Body of pancreas (tissue), 4 donors: ENCODE measurements around the gene CRIP1. TPM values are rescaled to one million over a fixed set of nuclear protein-coding genes. Genes with fewer than 3 reads are reported as not detected.

Experiments
- ATAC-seq: fragments of 150-250 bp; one replicate; pipeline ENCODE4 v1.9.1; 2016
- DNase-seq, 4 donors: peaks; one replicate each; pipeline ENCODE4 v3.0.0-alpha.2; 2019
- H3K27ac ChIP-seq, 4 donors: fragments of 200-600 bp; sonication (generic); 1 replicate in 3 of 4; 2 replicates in 1 of 4; pipeline versions ENCODE4 v1.5.1 to v1.6.1; 2016 to 2019; ENCODE audit warnings: mild to moderate bottlenecking in 1 of 4, mixed read lengths in 1 of 4, moderate library complexity in 1 of 4
- H3K27me3 ChIP-seq, 2 donors: fragments of 200-600 bp; sonication (generic); one replicate each; pipeline ENCODE4 v1.6.0; 2016; ENCODE audit warnings: mild to moderate bottlenecking in 1 of 2
- H3K36me3 ChIP-seq, 2 donors: fragments of 200-600 bp; sonication (generic); replicated peaks in 1 of 2; 2 replicates each; pipeline ENCODE4 v1.5.1; 2016; ENCODE audit warnings: low read depth in 2 of 2; ENCODE audit not compliant: insufficient read depth in 1 of 2
- H3K4me1 ChIP-seq: fragments of 200-600 bp; sonication (generic); one replicate; pipeline ENCODE4 v1.6.0; 2016
- H3K4me3 ChIP-seq, 2 donors: fragments of 200-600 bp; sonication (generic); 1 replicate in 1 of 2; 2 replicates in 1 of 2; pipeline ENCODE4 v1.5.1; 2016 to 2019
- H3K9me3 ChIP-seq, 3 donors: fragments of 200-600 bp; sonication (generic); 1 replicate in 2 of 3; 2 replicates in 1 of 3; pipeline ENCODE4 v1.5.1; 2016
- POLR2A ChIP-seq, 3 donors: fragments of 450-650 bp; IDR thresholded peaks; one replicate each; pipeline ENCODE4 v1.6.1; 2016; ENCODE audit warnings: antibody characterized with exemption in 3 of 3, mild to moderate bottlenecking in 2 of 3
- WGBS, 2 donors: methylation state at CpG; one replicate each; pipeline ENCODE4 v1.1.5; 2017; 5-methylcytosine and 5-hydroxymethylcytosine counted together
- intact Hi-C: fragments of 100-400 bp; cut with DNase I; formaldehyde crosslinking; loops from one replicate; pipeline ENCODE4 v1.15.1; 2023
- total RNA-seq, 2 donors: library from RNA; depleted of rRNA; stranded (reverse); fragments of >200 nt; gene quantifications; one replicate each; pipeline ENCODE4 v1.1.0, GENCODE V29; 2016
- TF ChIP-seq, protein P1 (sequence below), 7 experiments: fragments of 450-650 bp in 4 of 7; fragments of 200-600 bp in 3 of 7; sonication (generic) in 3 of 7; IDR thresholded peaks; one replicate each; pipeline ENCODE4 v1.5.1; 2016 to 2019; ENCODE audit warnings: antibody characterized with exemption in 7 of 7

CRIP1 gene
- total RNA-seq, 2 donors from 2014 or later = 2.6 to 5.4 TPM

- peaks cover 80% of the 10 kb centered on the region for H3K4me1 ChIP-seq
- no peak for TF ChIP-seq POLR2A (IDR thresholded peaks at IDR 0.05)
- TF ChIP-seq, protein P1, sequence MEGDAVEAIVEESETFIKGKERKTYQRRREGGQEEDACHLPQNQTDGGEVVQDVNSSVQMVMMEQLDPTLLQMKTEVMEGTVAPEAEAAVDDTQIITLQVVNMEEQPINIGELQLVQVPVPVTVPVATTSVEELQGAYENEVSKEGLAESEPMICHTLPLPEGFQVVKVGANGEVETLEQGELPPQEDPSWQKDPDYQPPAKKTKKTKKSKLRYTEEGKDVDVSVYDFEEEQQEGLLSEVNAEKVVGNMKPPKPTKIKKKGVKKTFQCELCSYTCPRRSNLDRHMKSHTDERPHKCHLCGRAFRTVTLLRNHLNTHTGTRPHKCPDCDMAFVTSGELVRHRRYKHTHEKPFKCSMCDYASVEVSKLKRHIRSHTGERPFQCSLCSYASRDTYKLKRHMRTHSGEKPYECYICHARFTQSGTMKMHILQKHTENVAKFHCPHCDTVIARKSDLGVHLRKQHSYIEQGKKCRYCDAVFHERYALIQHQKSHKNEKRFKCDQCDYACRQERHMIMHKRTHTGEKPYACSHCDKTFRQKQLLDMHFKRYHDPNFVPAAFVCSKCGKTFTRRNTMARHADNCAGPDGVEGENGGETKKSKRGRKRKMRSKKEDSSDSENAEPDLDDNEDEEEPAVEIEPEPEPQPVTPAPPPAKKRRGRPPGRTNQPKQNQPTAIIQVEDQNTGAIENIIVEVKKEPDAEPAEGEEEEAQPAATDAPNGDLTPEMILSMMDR (IDR thresholded peaks at IDR 0.05) = no peak
- intact Hi-C loops = no loop called here
- peaks cover 0 to 21% of the 10 kb centered on the region in 2 donors for H3K27me3 ChIP-seq
- H3K36me3 ChIP-seq = no peaks in the 10 kb centered on the region
- H3K4me3 ChIP-seq = no peak overlapping the region
- 76 to 81% methylated on average over 15 to 19 of the region's 20 CpGs for WGBS, 2 donors
- H3K9me3 ChIP-seq = no peaks in the 10 kb centered on the region
- H3K27ac ChIP-seq = no peak overlapping the region
- DNase-seq (no peak), ATAC-seq (no peak)
These were observed 2.4 kb upstream of the CRIP1 start for GRCh38 chr14:105484069-105484996.

GRCh38 chr14:105484997-105485393, 1.7 kb upstream of the CRIP1 start:
- TF ChIP-seq POLR2A (IDR thresholded peaks at IDR 0.05) = no peak
- TF ChIP-seq, protein P1 (IDR thresholded peaks at IDR 0.05) = no peak
- Histone ChIP-seq H3K9me3 (no peaks in the 10 kb centered on the region), H3K4me1 (peaks cover 84% of the 10 kb centered on the region), H3K27ac (no peak overlapping the region), H3K36me3 (no peaks in the 10 kb centered on the region), H3K27me3 (peaks cover 0 to 18% of the 10 kb centered on the region in 2 donors), H3K4me3 (no peak overlapping the region)
- 92 to 100% methylated on average over 1 to 16 of the region's 16 CpGs for WGBS, 2 donors
- ATAC-seq = no peak
- DNase-seq = no peak
- intact Hi-C loops = loop anchor here (5.0 kb wide), 1 partner anchor 118 kb away; no protein-coding TSS in a partner anchor

DNA sequence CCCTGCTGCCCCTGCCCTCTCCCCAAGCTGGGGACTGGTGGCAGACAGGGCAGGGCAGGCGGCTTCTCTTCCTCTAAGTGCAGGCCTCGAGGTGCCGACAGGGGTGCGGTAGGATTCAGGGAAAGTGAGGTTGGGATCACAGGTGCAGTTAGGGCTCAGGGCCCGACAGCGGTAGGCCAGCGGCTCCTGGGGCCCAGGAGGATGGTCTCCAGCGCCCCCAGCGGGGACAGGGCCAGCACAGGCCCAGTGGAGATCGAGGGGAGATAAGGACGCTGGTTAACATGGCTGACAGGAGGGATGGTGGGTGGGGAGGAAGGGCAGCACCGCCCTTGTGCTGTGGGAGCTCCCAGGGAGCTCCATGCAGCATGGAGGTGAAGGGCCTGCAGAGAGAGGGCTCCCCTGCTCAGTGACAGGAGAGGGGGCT, 935 bp upstream of the CRIP1 start:
- H3K4me1 ChIP-seq = peaks cover 78% of the 10 kb centered on the region

DNA sequence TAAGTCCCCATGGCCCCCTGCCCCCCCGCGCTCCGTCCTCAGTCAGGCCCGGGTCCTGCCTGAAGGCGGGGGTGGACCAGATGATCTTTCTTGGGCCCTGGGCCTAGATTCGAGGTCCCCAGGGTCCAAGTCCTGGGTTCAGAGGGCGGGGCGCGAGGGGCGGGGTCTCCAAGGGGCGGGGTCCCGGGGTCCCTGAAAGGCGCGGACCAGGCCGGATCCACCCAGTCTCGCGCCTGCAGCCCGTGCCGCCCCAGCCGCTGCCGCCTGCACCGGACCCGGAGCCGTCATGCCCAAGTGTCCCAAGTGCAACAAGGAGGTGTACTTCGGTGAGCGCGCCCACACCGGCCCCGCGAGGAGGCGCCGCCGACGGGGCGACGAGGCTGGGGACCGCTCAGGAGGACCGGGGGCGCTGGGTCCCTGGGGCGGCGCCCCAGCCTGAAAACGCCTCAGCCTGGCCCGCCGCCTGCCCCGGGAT, 325 bp downstream of the CRIP1 start:
- peak overlapping the region in 2 of 4 donors; percentile 12 to 49 for H3K27ac ChIP-seq
- intact Hi-C loops = loop anchor here (5.0 kb wide), 1 partner anchor 120 kb away; no protein-coding TSS in a partner anchor
- peaks cover 76% of the 10 kb centered on the region for H3K4me1 ChIP-seq
- TF ChIP-seq, protein P1 (IDR thresholded peaks at IDR 0.05) = no peak
- H3K9me3 ChIP-seq = no peaks in the 10 kb centered on the region
- no peak for DNase-seq
- peaks cover 0 to 18% of the 10 kb centered on the region in 2 donors for H3K27me3 ChIP-seq
- ATAC-seq = no peak
- H3K4me3 ChIP-seq = no peak overlapping the region
- no peaks in the 10 kb centered on the region for H3K36me3 ChIP-seq
- 2% methylated on average over 44 of the region's 45 CpGs; no CpG with 5 or more reads in 1 of the 2 donors for whole genome bisulfite sequencing, 2 donors

More for the DNA sequence above, 935 bp upstream of the CRIP1 start:
- Histone ChIP-seq H3K27me3 (peaks cover 0 to 18% of the 10 kb centered on the region in 2 donors), H3K9me3 (no peaks in the 10 kb centered on the region), H3K27ac (peak overlapping the region in 1 of 4 donors; percentile 20), H3K36me3 (no peaks in the 10 kb centered on the region), H3K4me3 (no peak overlapping the region)
- intact Hi-C loops = loop anchor here (5.0 kb wide), 1 partner anchor 118 kb away; no protein-coding TSS in a partner anchor
- peak in 3 of 4 donors; percentile 50 to 62 (median 61) for DNase-seq
- ATAC-seq = no peak
- WGBS, 2 donors = 8 to 17% methylated on average over 2 to 12 of the region's 12 CpGs
- TF ChIP-seq, protein P1 (IDR thresholded peaks at IDR 0.05) = peak in 6 of 7 experiments; percentile 15 to 48 (median 40)
- no peak for TF ChIP-seq POLR2A (IDR thresholded peaks at IDR 0.05)
